Heart right ventricle (tissue), 16 donors: ENCODE results near the gene TYW1B. TPM values are rescaled to one million over a fixed set of nuclear protein-coding genes. Genes with fewer than 3 reads are reported as not detected.
A peak's percentile ranks its signal among the peaks of the same experiment; 100 is the strongest.
"Not testable (repeated sequence)": the region's sequence is repeated elsewhere in the genome, so short reads cannot be mapped to it uniquely, and the experiment has no call there.

Source experiments
- ATAC-seq, 8 donors: fragments of 200-7000 bp; cut with Tn5 transposase; one replicate each; pipeline ENCODE4 v1.9.1; 2020; ENCODE audit warnings: mild to moderate bottlenecking in 8 of 8, moderate library complexity in 8 of 8, moderate number of reproducible peaks in 1 of 8
- DNase-seq, 2 donors: peaks; one replicate each; pipeline ENCODE4 v3.0.0-alpha.2; 2020
- H3K27ac ChIP-seq, 10 donors: fragments of 200-600 bp; sonication (generic) in 2 of 10; one replicate each; pipeline versions ENCODE4 v1.5.0 to v1.8.0; 2020 to 2022; ENCODE audit warnings: mild to moderate bottlenecking in 3 of 10
- H3K27me3 ChIP-seq, 7 donors: fragments of 200-600 bp; one replicate each; pipeline ENCODE4 v1.8.0; 2021 to 2022; ENCODE audit warnings: mild to moderate bottlenecking in 2 of 7
- H3K36me3 ChIP-seq, 9 donors: fragments of 200-600 bp; sonication (generic) in 1 of 9; one replicate each; pipeline versions ENCODE4 v1.5.0 to v1.8.0; 2020 to 2022; ENCODE audit warnings: mild to moderate bottlenecking in 2 of 9
- H3K4me1 ChIP-seq, 9 donors: fragments of 200-600 bp; sonication (generic) in 1 of 9; one replicate each; pipeline versions ENCODE4 v1.5.0 to v1.8.0; 2020 to 2022; ENCODE audit warnings: mild to moderate bottlenecking in 4 of 9
- H3K4me3 ChIP-seq, 10 donors: fragments of 200-600 bp; sonication (generic) in 2 of 10; one replicate each; pipeline versions ENCODE4 v1.5.0 to v1.8.0; 2020 to 2022; ENCODE audit warnings: mild to moderate bottlenecking in 7 of 10, moderate library complexity in 2 of 10
- H3K9me3 ChIP-seq, 11 donors: fragments of 200-600 bp in 10 of 11; sonication (generic) in 2 of 11; one replicate each; pipeline versions ENCODE4 v1.5.0 to v1.8.0; 2013 to 2022; ENCODE audit warnings: mild to moderate bottlenecking in 2 of 11, control low read depth in 1 of 11, moderate library complexity in 1 of 11
- CTCF ChIP-seq, 9 donors: fragments of 200-600 bp; sonication (generic) in 2 of 9; IDR thresholded peaks; one replicate each; pipeline versions ENCODE4 v1.5.0 to v1.8.0; 2021 to 2022; ENCODE audit warnings: antibody characterized with exemption in 9 of 9, mild to moderate bottlenecking in 5 of 9, moderate library complexity in 1 of 9
- WGBS, 2 donors: extraction: QIAGEN DNeasy Blood & Tissue Kit; methylation state at CpG; one replicate each; pipeline ENCODE4 v1.1.7; 2013; ENCODE audit warnings: inconsistent platforms in 1 of 2; 5-methylcytosine and 5-hydroxymethylcytosine counted together
- intact Hi-C, 10 donors: fragments of 100-400 bp; cut with DNase I; formaldehyde crosslinking; loops; one replicate each; pipeline versions ENCODE4 v1.11.1 to v1.14.2; 2022
- polyA plus RNA-seq, 2 donors: library from polyadenylated mRNA; stranded (reverse); fragments of 200-250 nt; gene quantifications; one replicate each; pipeline ENCODE4 v1.2.3, GENCODE V29; 2013
- total RNA-seq, 10 donors: library from RNA; stranded (reverse); fragmentation: NEBNext Ultra II Directional in 3 of 10; extraction: Animal tissue kit (Norgen Biotek cat#: 25700) in 3 of 10; gene quantifications; one replicate each; pipeline versions ENCODE4 v1.2.1 to v1.2.4, GENCODE V29; 2021 to 2023
- donor health status: Arrhythmogenic right ventricular cardiomyopathy.
- donor health status: ischemic (EF 13 %, LVEDD 7.1; RV severe dilation, severe dysfunction).
- donor health status: healthy with polysubstance abuse.
- donor health status: DM: no; HTN: yes; CAD: no.
- donor health status: DM: no; HTN: no; CAD: no.
- donor health status: ischemic (EF 25% LVEDD 6.9; RV normal size, moderate dysfunction).
- donor health status: ischemic (EF 25% LVEDD 5.7; RV mildly dilated, moderate dysfunction).
- donor health status: healthy.
- donor health status: DM: yes; HTN: yes; CAD: no.
- donor health status: Ischemic cardiomyopathy.
- donor health status: ischemic (EF 35%, LVEDD 5.7; RV mildly dilated, moderate dysfunction).
- donor health status: nonischemic (EF 11% LVEDD 7.7; RV severe dilation, severe dysfunction).
- donor health status: DM: yes; HTN: yes; CAD: no.
- donor health status: PGD.
- donor health status: ischemic (EF 29% LVEDD 5.4; RV normal size, mild dysfunction).
- donor health status: nonischemic (EF 23%, LVEDD 6.1; RV moderate dilation, normal function).

The TYW1B gene
- total and polyA plus RNA-seq, 12 donors, result 0.90 to 4.7 (median 1.8) TPM

GRCh38 chr7:72641485-72642248 is 186.3 kb downstream of the TYW1B start:
- ATAC-seq, H3K4me1 ChIP-seq, H3K27ac ChIP-seq, DNase-seq, H3K27me3 ChIP-seq, H3K9me3 ChIP-seq, H3K36me3 ChIP-seq, intact Hi-C loops, H3K4me3 ChIP-seq: not testable (repeated sequence)
- 91 to 92% methylated on average over 5 of the region's 5 CpGs for WGBS, 2 donors

GRCh38 chr7:72640740-72641139 is 187.3 kb downstream of the TYW1B start:
- ATAC-seq, H3K27ac ChIP-seq, H3K9me3 ChIP-seq, intact Hi-C loops, H3K36me3 ChIP-seq, H3K27me3 ChIP-seq, DNase-seq, H3K4me3 ChIP-seq, H3K4me1 ChIP-seq: not testable (repeated sequence)
- WGBS, 2 donors, result 89 to 96% methylated on average over 2 of the region's 2 CpGs

GRCh38 chr7:72635273-72635908 is 192.6 kb downstream of the TYW1B start:
- TF ChIP-seq CTCF (IDR thresholded peaks at IDR 0.05), result peak; percentile 6 to 55 (median 38)

GRCh38 chr7:72632765-72633292 is 195.2 kb downstream of the TYW1B start:
- not testable (repeated sequence) for H3K36me3 ChIP-seq, H3K9me3 ChIP-seq, H3K4me3 ChIP-seq, H3K4me1 ChIP-seq, DNase-seq, ATAC-seq, H3K27me3 ChIP-seq, H3K27ac ChIP-seq
- intact Hi-C loops, result loop anchor here in 2 of 10 donors (10.0 kb wide), 1 partner anchor 878 kb away; no protein-coding TSS in a partner anchor
- WGBS, 2 donors, result 100% methylated on average over 1 of the region's 1 CpG

More at GRCh38 chr7:72635273-72635908, 192.6 kb downstream of the TYW1B start:
- not testable (repeated sequence) for DNase-seq, H3K27ac ChIP-seq, H3K9me3 ChIP-seq, H3K27me3 ChIP-seq, H3K36me3 ChIP-seq, H3K4me1 ChIP-seq, H3K4me3 ChIP-seq
- 25 to 29% methylated on average over 8 of the region's 8 CpGs for WGBS, 2 donors
- ATAC-seq, result peak in 2 of 8 donors; percentile 51 to 66
- intact Hi-C loops, result loop anchor here in 2 of 10 donors (10.0 kb wide), 1 partner anchor 881 kb away; no protein-coding TSS in a partner anchor

GRCh38 chr7:72628375-72628774 is 199.6 kb downstream of the TYW1B start:
- DNase-seq, H3K9me3 ChIP-seq, H3K27ac ChIP-seq, H3K4me3 ChIP-seq, intact Hi-C loops, H3K4me1 ChIP-seq, ATAC-seq, H3K36me3 ChIP-seq, H3K27me3 ChIP-seq: not testable (repeated sequence)
- WGBS, 2 donors, result 94 to 97% methylated on average over 1 of the region's 3 CpGs

- H3K27ac ChIP-seq, result not testable (repeated sequence)
- 78 to 80% methylated on average over 6 of the region's 7 CpGs for WGBS, 2 donors
These were observed 201.5 kb downstream of the TYW1B start for GRCh38 chr7:72626428-72627011.

GRCh38 chr7:72625721-72626423 is 202.1 kb downstream of the TYW1B start:
- intact Hi-C loops, H3K27ac ChIP-seq, H3K9me3 ChIP-seq, H3K27me3 ChIP-seq, DNase-seq, H3K36me3 ChIP-seq, H3K4me1 ChIP-seq, H3K4me3 ChIP-seq: not testable (repeated sequence)
- peak in 7 of 8 donors; percentile 47 to 89 (median 77) for ATAC-seq
- 33 to 50% methylated on average over 2 to 3 of the region's 4 CpGs for WGBS, 2 donors

More at GRCh38 chr7:72626428-72627011, 201.5 kb downstream of the TYW1B start:
- ATAC-seq, H3K4me3 ChIP-seq, DNase-seq, H3K9me3 ChIP-seq, H3K4me1 ChIP-seq, intact Hi-C loops, H3K27me3 ChIP-seq, H3K36me3 ChIP-seq: not testable (repeated sequence)
